Choroid plexus epithelial cell (primary cell): ENCODE data around the gene SYCE3.

ENCODE experiments used
- DNase-seq: peaks from one replicate; pipeline ENCODE4 v3.0.0-alpha.2; 2010; ENCODE audit warnings: low read depth
- H3K4me3 ChIP-seq: 2 replicates; pipeline ENCODE4 v1.5.1; 2011; ENCODE audit warnings: low read depth, mild to moderate bottlenecking, control low read depth, low read length, moderate library complexity
- TF ChIP-seq, protein P1 (sequence below): conservative IDR thresholded peaks from 2 replicates; pipeline ENCODE4 v1.5.1; 2011; ENCODE audit warnings: low read depth, mild to moderate bottlenecking, control low read depth, inconsistent platforms, low read length, moderate library complexity

Gene SYCE3

DNA sequence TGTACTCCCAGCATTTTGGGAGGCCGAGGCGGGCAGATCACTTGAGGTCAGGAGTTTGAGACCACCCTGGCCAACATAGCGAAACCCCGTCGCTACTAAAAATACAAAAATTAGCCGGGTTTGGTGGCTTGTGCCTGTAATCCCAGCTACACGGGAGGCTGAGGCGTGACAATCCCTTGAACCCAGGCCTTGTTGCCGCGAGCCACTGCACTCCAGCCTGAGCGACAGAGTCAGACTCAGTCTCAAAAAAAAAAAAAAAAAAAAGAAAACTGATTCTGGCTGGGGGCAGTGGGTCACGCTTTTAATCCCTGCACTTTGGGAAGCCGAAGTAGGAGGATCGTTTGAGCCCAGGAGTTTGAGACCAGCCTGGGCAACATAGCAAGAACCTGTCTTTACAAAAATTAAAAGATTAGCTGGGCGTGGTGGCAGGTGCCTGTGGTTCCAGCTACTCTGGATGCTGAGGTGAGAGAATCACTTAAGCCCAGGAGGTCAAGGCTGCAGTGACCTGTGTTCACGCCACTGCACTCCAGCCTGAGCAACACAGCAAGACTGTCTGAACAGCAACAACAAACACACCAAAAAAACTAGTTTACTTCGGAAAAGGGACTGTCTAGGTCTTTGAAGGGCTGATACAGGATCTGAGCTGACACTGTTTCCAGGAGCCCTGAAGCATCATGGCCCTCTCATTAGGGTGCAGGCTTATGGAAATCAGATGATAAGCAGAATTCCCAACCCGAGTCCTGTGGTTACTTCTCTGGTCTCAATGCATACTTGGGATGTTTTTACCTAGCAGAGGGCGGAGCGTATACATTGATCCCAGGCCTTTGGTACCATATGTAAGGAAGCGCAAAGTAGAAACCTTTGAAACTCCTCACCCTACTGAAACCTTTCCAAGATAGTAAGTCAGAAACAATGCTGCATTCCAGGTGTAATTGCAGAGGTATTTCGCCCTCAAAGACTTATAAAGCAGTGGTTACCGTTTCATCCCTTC is 21.7 kb upstream of the SYCE3 start:
- DNase-seq = no peak
- H3K4me3 ChIP-seq = no peak overlapping the region
- TF ChIP-seq, protein P1, sequence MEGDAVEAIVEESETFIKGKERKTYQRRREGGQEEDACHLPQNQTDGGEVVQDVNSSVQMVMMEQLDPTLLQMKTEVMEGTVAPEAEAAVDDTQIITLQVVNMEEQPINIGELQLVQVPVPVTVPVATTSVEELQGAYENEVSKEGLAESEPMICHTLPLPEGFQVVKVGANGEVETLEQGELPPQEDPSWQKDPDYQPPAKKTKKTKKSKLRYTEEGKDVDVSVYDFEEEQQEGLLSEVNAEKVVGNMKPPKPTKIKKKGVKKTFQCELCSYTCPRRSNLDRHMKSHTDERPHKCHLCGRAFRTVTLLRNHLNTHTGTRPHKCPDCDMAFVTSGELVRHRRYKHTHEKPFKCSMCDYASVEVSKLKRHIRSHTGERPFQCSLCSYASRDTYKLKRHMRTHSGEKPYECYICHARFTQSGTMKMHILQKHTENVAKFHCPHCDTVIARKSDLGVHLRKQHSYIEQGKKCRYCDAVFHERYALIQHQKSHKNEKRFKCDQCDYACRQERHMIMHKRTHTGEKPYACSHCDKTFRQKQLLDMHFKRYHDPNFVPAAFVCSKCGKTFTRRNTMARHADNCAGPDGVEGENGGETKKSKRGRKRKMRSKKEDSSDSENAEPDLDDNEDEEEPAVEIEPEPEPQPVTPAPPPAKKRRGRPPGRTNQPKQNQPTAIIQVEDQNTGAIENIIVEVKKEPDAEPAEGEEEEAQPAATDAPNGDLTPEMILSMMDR = no peak

DNA sequence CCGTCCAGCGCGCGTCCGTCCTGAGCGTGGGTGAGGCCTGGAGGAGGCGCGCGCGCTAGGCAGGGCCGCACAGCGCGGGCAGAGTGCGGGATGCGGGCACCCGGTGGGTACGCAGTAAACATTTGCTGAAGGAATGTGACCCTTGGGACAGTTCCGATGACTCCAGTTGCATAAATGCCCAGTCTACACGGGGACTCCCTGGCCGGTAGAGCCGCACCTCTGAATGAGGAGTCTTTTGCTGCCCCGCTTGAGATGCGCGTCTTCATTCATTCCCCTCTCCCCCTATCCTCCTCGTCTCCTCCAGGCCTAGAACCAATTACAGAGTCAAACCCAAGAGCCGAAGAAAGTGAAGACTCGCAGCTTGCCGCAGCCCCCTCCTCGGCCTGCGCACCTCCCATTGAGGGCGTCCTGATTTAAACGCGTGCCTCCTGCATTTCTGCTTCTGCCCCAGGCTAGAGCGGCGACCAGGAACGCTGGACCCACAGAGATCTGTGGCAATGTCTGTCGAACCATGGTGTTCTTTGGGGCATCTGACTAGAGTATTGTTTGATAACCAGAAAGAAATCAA is 20.7 kb upstream of the SYCE3 start:
- H3K4me3 ChIP-seq = peak overlapping the region; percentile 66
- no peak for DNase-seq
- TF ChIP-seq, protein P1 = no peak

DNA sequence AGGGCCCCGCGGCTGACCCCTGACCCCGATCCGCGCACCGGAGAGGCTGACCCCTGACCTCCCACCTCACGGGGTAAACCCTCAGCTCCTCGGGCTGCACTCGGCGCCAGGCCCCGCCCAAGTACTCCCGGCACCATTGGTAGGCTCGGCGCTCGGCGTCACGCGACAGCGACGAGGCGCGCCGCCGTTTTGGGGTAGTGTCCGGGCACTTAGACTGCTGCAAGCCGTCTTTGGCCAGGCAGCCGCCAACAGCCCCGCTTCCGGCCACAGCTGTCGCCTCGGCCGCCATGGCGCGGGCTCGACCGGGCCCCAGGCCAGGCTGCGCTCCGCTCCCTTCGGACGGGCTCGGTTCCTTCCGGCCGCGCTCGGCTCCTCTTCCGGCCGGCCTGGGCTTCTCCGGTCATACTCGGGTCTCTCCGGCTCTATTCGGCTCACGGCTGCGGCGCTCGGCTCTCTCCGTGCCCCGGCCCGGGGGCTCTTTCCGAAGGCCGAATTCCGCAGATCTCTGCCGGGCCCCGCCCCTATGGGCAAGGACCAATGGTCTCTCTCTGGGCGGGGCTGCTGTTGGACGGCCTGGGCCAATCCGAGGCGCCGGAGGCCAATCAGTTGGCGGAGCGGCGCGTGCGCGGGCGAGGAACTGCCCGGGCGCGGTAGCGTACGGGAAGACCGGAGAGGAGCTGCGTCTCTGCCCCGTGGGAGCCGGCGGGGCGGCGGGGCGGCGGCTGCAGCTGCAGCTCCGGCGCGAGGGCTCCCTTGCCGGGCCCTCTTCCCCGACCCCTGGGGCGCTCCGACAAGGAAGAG is 20.0 kb upstream of the SYCE3 start, which contains the start of gene CHKB:
TSS of gene CHKB (minus strand) at position 357 of the 801 bp plus-strand sequence. CDS start at position 289, 68 bp downstream.
- peak; percentile 98 for DNase-seq
- H3K4me3 ChIP-seq = peak within 1 kb of the TSS; percentile 88
- TF ChIP-seq, protein P1 = no peak

DNA sequence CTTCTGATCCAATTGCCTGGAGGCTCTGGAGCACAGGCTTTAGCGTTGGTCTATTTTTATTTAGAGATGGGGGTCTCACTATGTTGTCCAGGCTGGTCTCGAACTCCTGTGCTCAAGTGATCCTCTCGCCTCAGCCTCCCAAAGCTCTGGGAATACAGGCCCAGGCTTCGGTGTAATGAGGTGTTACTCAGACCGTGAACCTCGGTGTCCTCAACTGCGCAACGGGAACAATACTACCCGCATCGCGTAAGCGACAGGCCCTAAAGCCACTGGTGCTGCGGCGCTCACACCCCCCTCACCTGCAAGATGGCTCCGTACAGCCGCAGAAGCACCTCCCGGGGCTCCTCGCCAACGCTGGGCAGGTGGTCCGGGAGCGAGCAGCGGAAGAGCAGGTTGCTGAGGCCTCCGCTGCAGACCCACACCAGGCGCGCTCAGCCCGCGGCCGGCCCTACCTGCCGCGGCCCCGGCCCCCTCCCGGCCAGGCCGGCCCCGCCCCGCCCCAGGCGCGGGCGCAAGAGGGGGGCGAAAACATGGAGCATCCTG is 19.3 kb upstream of the SYCE3 start:
- TF ChIP-seq, protein P1 = no peak
- DNase-seq = peak; percentile 15
- peak overlapping the region; percentile 88 for H3K4me3 ChIP-seq

DNA sequence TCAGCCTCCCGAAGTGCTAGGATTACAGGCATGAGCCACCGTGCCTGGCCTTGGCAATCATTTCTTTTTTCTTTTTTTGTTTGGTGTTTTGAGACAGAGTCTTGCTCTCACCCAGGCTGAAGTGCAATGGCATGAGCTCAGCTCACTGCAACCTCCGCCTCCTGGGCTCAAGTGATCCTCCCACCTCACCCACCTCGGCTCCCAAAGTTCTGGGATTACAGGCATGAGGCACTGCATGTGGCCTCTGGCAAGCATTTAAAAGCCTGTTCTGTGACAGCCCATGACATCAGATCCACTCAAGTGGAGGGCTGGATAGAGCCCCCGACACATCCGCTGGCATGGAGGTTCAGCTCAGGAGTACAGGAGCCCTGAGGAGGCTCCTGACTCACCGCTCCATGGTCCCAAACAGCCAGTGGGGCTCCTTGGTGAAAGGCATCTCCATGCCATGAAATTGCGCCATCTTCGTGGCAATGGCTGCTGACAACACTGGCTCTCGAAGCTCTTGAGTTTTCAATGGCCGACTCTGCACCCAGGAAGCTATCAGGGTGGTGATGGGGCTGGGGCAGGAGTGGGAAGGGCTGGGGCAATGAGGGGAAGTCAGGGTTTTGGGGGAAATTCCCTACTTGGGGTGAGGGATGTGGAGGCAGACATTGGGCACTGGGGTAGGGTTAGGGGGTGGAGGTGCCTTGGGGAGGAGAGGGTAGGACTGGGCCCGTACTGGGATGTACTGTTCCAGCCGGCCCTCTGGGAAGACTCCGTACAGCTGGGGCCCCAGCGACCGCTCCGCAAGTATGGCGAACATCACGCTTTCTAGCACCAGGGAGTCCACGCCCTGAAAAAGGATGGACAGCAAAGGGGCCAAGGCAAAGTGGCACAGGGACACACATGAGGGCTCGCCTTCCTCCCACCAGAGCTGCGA is 18.6 kb upstream of the SYCE3 start:
- DNase-seq = no peak
- TF ChIP-seq, protein P1 = no peak
- H3K4me3 ChIP-seq = peak overlapping the region; percentile 88

DNA sequence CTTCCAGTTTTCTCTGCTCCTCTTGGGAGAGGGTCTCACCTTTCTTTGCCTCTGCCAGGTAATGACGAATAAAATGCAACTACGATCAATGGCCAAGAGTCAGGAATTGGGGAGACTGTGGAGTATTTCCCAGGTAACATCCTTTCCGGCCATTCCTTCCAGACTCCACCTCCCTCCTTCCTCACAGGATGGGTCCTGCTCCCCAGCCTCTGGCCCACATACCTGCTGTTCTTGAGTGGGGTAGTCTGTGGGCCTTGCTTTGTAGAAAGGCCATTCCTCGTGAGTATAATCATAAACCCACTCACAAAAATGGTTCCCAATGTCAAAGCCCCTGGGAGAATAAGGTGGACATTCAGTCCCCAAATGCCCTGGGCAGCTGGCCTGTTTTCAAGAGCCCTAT is 17.0 kb upstream of the SYCE3 start:
- TF ChIP-seq, protein P1 = no peak
- no peak for DNase-seq
- H3K4me3 ChIP-seq = no peak overlapping the region
